Omental fat pad (tissue), 4 donors: ENCODE measurements around the gene PTPRK. TPM values are rescaled to one million over a fixed set of nuclear protein-coding genes. Genes with fewer than 3 reads are reported as not detected.

Experiments used
- ATAC-seq: fragments of 150-250 bp; one replicate; pipeline ENCODE4 v1.9.1; 2016; ENCODE audit warnings: mild to moderate bottlenecking, moderate library complexity; ENCODE audit not compliant: low FRiP score
- DNase-seq: peaks from one replicate; pipeline ENCODE4 v3.0.0-alpha.2; 2019; ENCODE audit warnings: low spot score
- CTCF ChIP-seq, 3 donors: fragments of 450-650 bp; IDR thresholded peaks; one replicate each; pipeline ENCODE4 v1.5.1; 2016 to 2017; ENCODE audit warnings: antibody characterized with exemption in 3 of 3, mild to moderate bottlenecking in 3 of 3, moderate library complexity in 2 of 3
- total RNA-seq, 4 donors: library from RNA; depleted of rRNA; stranded (reverse); fragments of >200 nt; gene quantifications; one replicate each; pipeline ENCODE4 v1.1.0, GENCODE V29; 2016

Gene PTPRK
- total RNA-seq, 4 donors from 2014 or later = 16.2 to 32.6 (median 20.9) TPM

GRCh38 chr6:128172752-128173682, 347.4 kb downstream of the PTPRK start:
- no peak for TF ChIP-seq CTCF (IDR thresholded peaks at IDR 0.05)
- DNase-seq (no peak), ATAC-seq (no peak)

- no peak for DNase-seq
- no peak for ATAC-seq
- TF ChIP-seq CTCF (IDR thresholded peaks at IDR 0.05) = no peak
Observed at GRCh38 chr6:128172081-128172480, 348.3 kb downstream of the PTPRK start.

- TF ChIP-seq CTCF (IDR thresholded peaks at IDR 0.05) = no peak
- DNase-seq = no peak
- ATAC-seq = no peak
Observed at GRCh38 chr6:128171182-128171581, 349.2 kb downstream of the PTPRK start.

- ATAC-seq = no peak
- TF ChIP-seq CTCF (IDR thresholded peaks at IDR 0.05) = no peak
- no peak for DNase-seq
Observed at GRCh38 chr6:128168244-128168643, 352.2 kb downstream of the PTPRK start.

- TF ChIP-seq CTCF (IDR thresholded peaks at IDR 0.05) = no peak
- no peak for DNase-seq
- ATAC-seq = no peak
Observed at GRCh38 chr6:128167552-128167951, 352.8 kb downstream of the PTPRK start.

- no peak for ATAC-seq
- TF ChIP-seq CTCF (IDR thresholded peaks at IDR 0.05) = no peak
- DNase-seq = no peak
Observed at GRCh38 chr6:128164254-128164653, 356.1 kb downstream of the PTPRK start.

- ATAC-seq (no peak), DNase-seq (no peak)
- TF ChIP-seq CTCF (IDR thresholded peaks at IDR 0.05) = no peak
Observed at GRCh38 chr6:128162423-128162822, 358.0 kb downstream of the PTPRK start.
